SK-N-SH treated with all-trans-retinoic acid at 6 μM for 48 hours (cell line): ENCODE data around the gene LLGL2.

Experiments
- ATAC-seq: fragments of 200-7000 bp; cut with Tn5 transposase; 3 replicates; pipeline ENCODE4 v1.9.1; 2020; ENCODE audit warnings: mild to moderate bottlenecking, moderate library complexity
- ARNTL ChIP-seq: fragments of 450-650 bp; formaldehyde crosslinking; IDR thresholded peaks from 2 replicates; pipeline ENCODE4 v1.5.0; 2020; ENCODE audit warnings: low read depth, mild to moderate bottlenecking, moderate library complexity, borderline replicate concordance
- BACH2 ChIP-seq: fragments of 250-450 bp; sonication (Bioruptor Pico); IDR thresholded peaks from 2 replicates; pipeline ENCODE4 v1.9.0; 2021; ENCODE audit warnings: mild to moderate bottlenecking, borderline replicate concordance
- CSDC2 ChIP-seq: fragments of 250-450 bp; sonication (Bioruptor Pico); IDR thresholded peaks from 2 replicates; pipeline ENCODE4 v1.5.0; 2020; ENCODE audit warnings: mild to moderate bottlenecking, moderate library complexity
- ESRRG ChIP-seq: fragments of 250-450 bp; sonication (Bioruptor Pico); IDR thresholded peaks from 2 replicates; pipeline ENCODE4 v1.6.1; 2021; ENCODE audit warnings: mild to moderate bottlenecking
- GLIS3 ChIP-seq: fragments of 250-450 bp; sonication (Bioruptor Pico); IDR thresholded peaks from 2 replicates; pipeline ENCODE4 v1.5.0; 2020; ENCODE audit warnings: mild to moderate bottlenecking, moderate library complexity
- ISL1 ChIP-seq: fragments of 250-450 bp; sonication (Bioruptor Pico); IDR thresholded peaks from 2 replicates; pipeline ENCODE4 v2.1.2; 2022; ENCODE audit warnings: mild to moderate bottlenecking, moderate library complexity
- OSR1 ChIP-seq: fragments of 250-450 bp; sonication (Bioruptor Pico); IDR thresholded peaks from 2 replicates; pipeline ENCODE4 v1.8.0; 2022; ENCODE audit warnings: moderate library complexity, mild to moderate bottlenecking, inconsistent platforms
- PATZ1 ChIP-seq: fragments of 250-450 bp; sonication (Bioruptor Pico); IDR thresholded peaks from 2 replicates; pipeline ENCODE4 v1.8.0; 2020; ENCODE audit warnings: mild to moderate bottlenecking, moderate library complexity, borderline replicate concordance
- POU6F1 ChIP-seq: fragments of 250-450 bp; sonication (Bioruptor Pico); IDR thresholded peaks from 2 replicates; pipeline ENCODE4 v1.8.0; 2021; ENCODE audit warnings: low read depth, mild to moderate bottlenecking, moderate library complexity, borderline replicate concordance
- PPARA ChIP-seq: fragments of 250-450 bp; sonication (Bioruptor Pico); IDR thresholded peaks from 2 replicates; pipeline ENCODE4 v1.5.0; 2020; ENCODE audit warnings: mild to moderate bottlenecking, borderline replicate concordance
- RARB ChIP-seq: fragments of 250-450 bp; sonication (Bioruptor Pico); IDR thresholded peaks from 2 replicates; pipeline ENCODE4 v1.8.0; 2021; ENCODE audit warnings: mild to moderate bottlenecking, moderate library complexity
- SNAI2 ChIP-seq: fragments of 250-450 bp; sonication (Bioruptor Pico); IDR thresholded peaks from 2 replicates; pipeline ENCODE4 v1.5.0; 2020; ENCODE audit warnings: mild to moderate bottlenecking, moderate library complexity
- TCF4 ChIP-seq: fragments of 250-450 bp; sonication (Bioruptor Pico); IDR thresholded peaks from 2 replicates; pipeline ENCODE4 v1.8.0; 2021; ENCODE audit warnings: mild to moderate bottlenecking, moderate library complexity, borderline replicate concordance
- TOX ChIP-seq: fragments of 250-450 bp; sonication (Bioruptor Pico); IDR thresholded peaks from 2 replicates; pipeline ENCODE4 v1.8.0; 2021; ENCODE audit warnings: mild to moderate bottlenecking, moderate library complexity, borderline replicate concordance
- ZC3H10 ChIP-seq: fragments of 250-450 bp; sonication (Bioruptor Pico); IDR thresholded peaks from 2 replicates; pipeline ENCODE4 v1.5.1; 2021; ENCODE audit warnings: mild to moderate bottlenecking, moderate library complexity
- ZFP3 ChIP-seq: fragments of 250-450 bp; sonication (Bioruptor Pico); IDR thresholded peaks from 2 replicates; pipeline ENCODE4 v1.5.0; 2020; ENCODE audit warnings: mild to moderate bottlenecking, moderate library complexity
- ZFP30 ChIP-seq: fragments of 450-650 bp; formaldehyde crosslinking; IDR thresholded peaks from 2 replicates; pipeline ENCODE4 v1.5.0; 2022; ENCODE audit warnings: mild to moderate bottlenecking, moderate library complexity
- ZNF565 ChIP-seq: fragments of 450-650 bp; formaldehyde crosslinking; conservative IDR thresholded peaks from 2 replicates; pipeline ENCODE4 v1.5.0; 2020; ENCODE audit warnings: low read depth, mild to moderate bottlenecking, moderate library complexity
- ZNF8 ChIP-seq: fragments of 450-650 bp; formaldehyde crosslinking; IDR thresholded peaks from 2 replicates; pipeline ENCODE4 v1.5.0; 2020; ENCODE audit warnings: mild to moderate bottlenecking, moderate library complexity
- TF ChIP-seq, protein P1 (sequence below): fragments of 250-450 bp; sonication (Bioruptor Pico); IDR thresholded peaks from 2 replicates; pipeline ENCODE4 v1.5.1; 2021; ENCODE audit warnings: mild to moderate bottlenecking, moderate library complexity
- TF ChIP-seq, protein P2 (sequence below): fragments of 250-450 bp; sonication (Bioruptor Pico); IDR thresholded peaks from 2 replicates; pipeline ENCODE4 v1.5.1; 2020; ENCODE audit warnings: low read depth, mild to moderate bottlenecking, moderate library complexity

The LLGL2 gene

DNA sequence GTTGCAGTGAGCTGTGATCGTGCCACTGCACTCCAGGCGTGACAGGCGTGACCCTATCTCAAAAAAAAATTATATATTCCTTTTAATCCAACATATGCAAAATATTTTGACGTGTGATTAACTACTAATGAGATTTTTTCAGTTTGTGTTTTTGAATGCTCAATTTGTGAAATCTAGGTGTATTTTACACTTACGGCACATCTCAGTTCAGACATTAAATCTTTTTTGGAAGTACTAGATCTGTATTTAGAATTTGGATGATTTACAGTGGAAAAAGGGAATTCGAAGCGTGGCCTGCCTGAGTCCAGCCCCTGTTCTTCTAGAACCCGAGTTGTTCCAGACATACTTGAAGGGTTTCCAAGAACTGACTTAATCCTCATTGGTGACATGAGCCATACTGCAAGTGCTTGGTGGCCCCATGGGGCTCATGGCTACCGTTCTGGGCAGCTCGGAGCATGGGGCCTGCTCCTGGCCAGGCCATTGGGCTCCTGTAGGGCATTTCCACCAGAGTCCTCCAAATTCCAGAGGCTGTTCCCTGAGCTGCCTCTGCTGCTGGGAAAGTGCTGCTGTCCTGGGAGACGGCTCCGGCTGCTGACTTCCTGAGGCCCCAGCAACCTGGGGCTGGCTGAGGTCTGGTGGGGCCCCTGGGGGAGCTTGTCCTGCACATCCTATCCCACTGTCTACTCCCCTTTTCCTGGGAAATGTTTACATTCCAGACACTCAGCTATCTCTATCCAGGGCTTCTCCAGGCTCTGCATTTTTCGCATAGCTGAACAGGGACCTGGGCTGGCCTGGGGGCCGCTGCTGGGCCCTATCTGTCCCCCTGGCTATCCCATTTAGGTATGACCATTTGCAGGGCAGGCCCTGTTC lies 27.2 kb downstream of the LLGL2 start:
- peak; percentile 26 for ATAC-seq
- TF ChIP-seq ESRRG = no peak
- no peak for TF ChIP-seq POU6F1

DNA sequence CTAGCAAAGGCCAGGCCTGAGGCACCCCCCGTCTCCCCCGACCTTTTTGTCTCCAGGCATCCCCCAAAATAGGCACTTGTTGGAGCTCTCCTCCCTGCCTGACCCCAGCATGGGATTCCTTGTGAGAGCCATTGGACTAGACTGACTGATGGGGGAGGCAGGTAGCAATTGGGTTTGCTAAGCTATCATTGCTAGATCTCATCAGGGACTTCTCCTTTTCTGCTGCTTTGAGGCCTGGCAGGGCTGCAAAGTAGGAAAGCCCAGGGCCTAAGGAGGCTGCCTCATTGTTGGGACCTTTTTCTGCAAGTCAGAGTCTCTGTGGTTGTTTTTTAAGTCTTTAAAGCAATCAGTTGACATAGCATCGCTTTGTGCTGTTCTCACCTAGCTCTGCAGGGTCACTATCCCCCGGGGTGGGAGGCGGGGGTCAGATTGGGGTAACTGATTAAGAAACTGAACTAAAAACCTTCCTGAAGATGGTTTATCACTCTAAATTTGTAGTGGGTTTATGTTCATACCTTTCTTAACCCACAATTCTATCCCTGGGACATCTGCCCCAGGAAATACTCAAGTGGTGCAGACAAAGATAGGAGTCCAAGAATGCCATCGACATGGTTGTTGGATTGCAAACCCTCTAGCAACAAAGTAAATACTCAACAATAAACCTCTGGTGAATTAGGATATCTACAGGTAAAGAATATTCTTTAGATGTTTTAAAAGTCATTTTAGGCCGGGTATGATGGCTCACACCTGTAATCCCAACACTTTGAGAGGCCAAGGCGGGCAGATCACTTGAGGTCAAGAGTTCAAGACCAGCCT lies 28.0 kb downstream of the LLGL2 start:
- TF ChIP-seq TCF4 (no peak), TOX (no peak), ISL1 (no peak), ZNF8 (CRISPR knock-in tag) (no peak), GLIS3 (CRISPR knock-in tag) (no peak), ESRRG (no peak), SNAI2 (CRISPR knock-in tag) (no peak), POU6F1 (no peak), BACH2 (CRISPR knock-in tag) (no peak), ZFP30 (no peak), PPARA (CRISPR knock-in tag) (no peak), ZC3H10 (CRISPR knock-in tag) (no peak), ARNTL (CRISPR knock-in tag) (no peak), PATZ1 (CRISPR knock-in tag) (no peak), ZNF565 (CRISPR knock-in tag) (no peak), CSDC2 (no peak), OSR1 (CRISPR knock-in tag) (no peak)
- TF ChIP-seq, protein P1, sequence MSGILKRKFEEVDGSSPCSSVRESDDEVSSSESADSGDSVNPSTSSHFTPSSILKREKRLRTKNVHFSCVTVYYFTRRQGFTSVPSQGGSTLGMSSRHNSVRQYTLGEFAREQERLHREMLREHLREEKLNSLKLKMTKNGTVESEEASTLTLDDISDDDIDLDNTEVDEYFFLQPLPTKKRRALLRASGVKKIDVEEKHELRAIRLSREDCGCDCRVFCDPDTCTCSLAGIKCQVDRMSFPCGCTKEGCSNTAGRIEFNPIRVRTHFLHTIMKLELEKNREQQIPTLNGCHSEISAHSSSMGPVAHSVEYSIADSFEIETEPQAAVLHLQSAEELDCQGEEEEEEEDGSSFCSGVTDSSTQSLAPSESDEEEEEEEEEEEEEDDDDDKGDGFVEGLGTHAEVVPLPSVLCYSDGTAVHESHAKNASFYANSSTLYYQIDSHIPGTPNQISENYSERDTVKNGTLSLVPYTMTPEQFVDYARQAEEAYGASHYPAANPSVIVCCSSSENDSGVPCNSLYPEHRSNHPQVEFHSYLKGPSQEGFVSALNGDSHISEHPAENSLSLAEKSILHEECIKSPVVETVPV (CRISPR knock-in tag) = no peak
- TF ChIP-seq, protein P2, sequence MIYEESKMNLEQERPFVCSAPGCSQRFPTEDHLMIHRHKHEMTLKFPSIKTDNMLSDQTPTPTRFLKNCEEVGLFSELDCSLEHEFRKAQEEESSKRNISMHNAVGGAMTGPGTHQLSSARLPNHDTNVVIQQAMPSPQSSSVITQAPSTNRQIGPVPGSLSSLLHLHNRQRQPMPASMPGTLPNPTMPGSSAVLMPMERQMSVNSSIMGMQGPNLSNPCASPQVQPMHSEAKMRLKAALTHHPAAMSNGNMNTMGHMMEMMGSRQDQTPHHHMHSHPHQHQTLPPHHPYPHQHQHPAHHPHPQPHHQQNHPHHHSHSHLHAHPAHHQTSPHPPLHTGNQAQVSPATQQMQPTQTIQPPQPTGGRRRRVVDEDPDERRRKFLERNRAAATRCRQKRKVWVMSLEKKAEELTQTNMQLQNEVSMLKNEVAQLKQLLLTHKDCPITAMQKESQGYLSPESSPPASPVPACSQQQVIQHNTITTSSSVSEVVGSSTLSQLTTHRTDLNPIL = no peak
- ATAC-seq = no peak

- TF ChIP-seq, protein P2 = no peak
- TF ChIP-seq CSDC2 = no peak
- TF ChIP-seq ZNF8 (CRISPR knock-in tag) = no peak
- TF ChIP-seq ZFP30 = no peak
- no peak for TF ChIP-seq RARB (CRISPR knock-in tag)
- TF ChIP-seq ZFP3 (CRISPR knock-in tag) = no peak
- TF ChIP-seq ZNF565 (CRISPR knock-in tag) = no peak
- TF ChIP-seq GLIS3 (CRISPR knock-in tag) = no peak
- no peak for TF ChIP-seq ISL1
- no peak for TF ChIP-seq TCF4
- TF ChIP-seq BACH2 (CRISPR knock-in tag) = no peak
- TF ChIP-seq OSR1 (CRISPR knock-in tag) = no peak
- no peak for TF ChIP-seq TOX
- TF ChIP-seq ZC3H10 (CRISPR knock-in tag) = no peak
- no peak for TF ChIP-seq PPARA (CRISPR knock-in tag)
- TF ChIP-seq, protein P1 (CRISPR knock-in tag) = no peak
- TF ChIP-seq PATZ1 (CRISPR knock-in tag) = no peak
- no peak for ATAC-seq
Observed at GRCh38 chr17:75555679-75556153, 30.2 kb downstream of the LLGL2 start.
